Activated T-cell treated with anti-CD3 and anti-CD28 coated beads for 24 hours (primary cell): Measurements from ENCODE around the gene NCEH1.
"Not testable (repeated sequence)": the region's sequence is repeated elsewhere in the genome, so short reads cannot be mapped to it uniquely, and the experiment has no call there.

Experiments
- DNase-seq: peaks from one replicate; pipeline ENCODE4 v3.0.0-alpha.2; 2020; ENCODE audit warnings: low read depth

The NCEH1 gene

DNA sequence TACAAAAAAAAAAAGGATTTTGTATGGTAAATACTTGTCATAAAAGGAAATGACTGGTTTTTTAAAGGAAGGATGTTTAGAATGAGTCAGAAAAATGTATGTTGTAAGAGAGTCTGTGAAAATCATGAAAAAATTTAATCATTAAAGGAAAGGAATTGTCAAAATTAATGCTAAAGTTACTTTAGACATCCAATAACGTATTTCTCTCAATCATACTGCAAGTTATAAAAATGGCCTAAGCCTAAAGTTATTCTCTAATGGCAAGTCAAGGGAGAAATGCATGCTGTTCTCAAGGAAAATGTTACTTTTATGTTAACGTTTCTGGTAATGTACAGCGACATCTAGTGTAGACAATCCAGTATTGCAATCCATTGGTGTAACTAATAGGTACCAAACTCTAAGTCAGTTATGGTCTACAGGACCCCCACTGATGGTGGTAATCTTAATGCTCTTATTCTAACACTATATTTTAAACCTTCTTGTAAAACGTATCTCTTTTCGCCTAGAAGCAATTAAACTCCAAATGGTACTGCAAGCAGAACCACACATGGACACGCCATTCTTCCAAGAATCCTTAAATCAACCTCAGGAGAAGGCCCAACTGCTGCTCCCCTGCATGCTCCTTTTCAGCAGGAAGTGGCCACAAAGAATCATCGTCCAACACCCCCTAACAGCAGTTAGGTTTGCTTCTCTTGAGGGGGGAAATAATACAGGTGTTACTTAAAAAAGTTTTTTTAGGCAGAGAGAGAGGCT lies 35.2 kb downstream of the NCEH1 start:
- no peak for DNase-seq

DNA sequence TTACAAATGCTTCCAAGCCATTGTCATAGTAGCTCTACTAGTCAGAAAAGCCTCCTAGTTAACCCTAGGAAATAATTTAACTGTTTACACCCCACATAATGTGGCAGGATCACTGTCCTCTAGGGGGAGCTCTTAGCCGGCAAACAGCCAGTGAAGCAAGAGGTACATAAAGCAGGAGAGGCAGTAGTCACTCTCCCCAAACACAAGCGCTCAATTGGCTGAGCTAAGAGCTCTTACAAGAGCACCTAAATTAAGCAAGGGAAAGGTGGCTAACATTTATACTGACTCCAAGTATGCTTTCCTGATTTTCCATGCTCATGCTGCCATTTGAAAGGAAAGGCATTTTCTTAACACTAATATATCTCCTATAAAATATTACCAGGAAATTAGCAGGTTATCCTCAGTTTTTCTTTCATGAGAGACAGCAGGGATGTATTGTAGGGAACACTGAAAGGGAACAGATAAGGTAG lies 37.6 kb downstream of the NCEH1 start:
- DNase-seq: peak; percentile 52

DNA sequence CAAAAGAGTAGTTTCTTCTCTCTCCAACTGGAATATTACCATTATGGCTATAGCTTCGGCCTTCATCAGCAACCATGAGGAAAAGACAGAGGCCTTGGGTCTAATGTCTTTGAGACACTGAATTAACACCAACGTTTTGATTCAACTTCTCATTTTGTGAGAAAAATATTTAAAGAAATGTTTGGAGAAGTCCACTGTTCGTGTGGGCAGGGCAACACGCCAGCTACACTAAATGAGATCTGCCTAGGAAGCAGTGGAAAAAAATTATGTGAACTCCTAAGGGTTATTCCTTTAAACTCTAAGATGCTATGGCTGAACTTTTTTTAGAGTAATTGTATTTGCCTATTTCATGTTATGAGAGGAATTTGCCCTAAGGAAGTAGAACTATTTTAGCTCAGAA lies 41.8 kb downstream of the NCEH1 start:
- no peak for DNase-seq

DNA sequence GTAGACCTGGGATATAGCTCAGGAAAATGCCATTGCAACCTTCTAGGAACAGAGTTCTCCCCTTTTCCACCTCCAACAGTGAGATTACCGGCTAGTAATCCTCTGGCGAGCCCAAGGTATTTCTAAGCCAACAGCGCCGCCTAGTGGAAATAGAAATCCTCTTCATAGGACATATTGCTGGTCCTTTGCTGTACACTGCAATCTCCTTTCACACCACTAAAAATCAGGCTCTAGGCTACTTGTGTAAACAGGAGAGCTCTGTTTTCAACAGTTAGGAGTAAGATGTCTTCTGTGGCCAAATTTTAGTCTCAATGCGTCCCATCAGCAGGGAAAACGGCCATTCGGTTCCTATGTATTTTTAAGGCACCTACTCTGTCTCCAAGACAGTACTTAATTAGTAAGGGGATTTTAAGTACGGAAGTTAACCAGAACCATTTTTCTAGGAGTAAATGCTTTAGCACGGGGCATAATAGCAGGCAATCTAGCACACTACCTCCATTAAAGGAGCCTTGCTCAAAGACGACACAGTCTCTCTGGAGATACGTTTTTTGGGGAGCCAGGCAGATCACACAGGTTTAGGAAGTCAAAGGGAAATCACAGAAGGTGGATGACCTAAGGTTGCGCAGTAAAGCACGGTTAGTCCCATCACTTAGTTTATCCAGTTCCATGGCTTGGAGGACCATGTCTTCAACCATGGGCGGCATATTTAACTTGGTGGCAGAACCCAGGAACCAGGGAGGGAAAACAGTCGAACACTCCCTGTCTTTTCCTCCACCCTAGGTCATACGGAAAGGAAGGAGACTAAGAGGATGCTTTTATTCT lies 43.8 kb downstream of the NCEH1 start:
- DNase-seq: peak; percentile 68

DNA sequence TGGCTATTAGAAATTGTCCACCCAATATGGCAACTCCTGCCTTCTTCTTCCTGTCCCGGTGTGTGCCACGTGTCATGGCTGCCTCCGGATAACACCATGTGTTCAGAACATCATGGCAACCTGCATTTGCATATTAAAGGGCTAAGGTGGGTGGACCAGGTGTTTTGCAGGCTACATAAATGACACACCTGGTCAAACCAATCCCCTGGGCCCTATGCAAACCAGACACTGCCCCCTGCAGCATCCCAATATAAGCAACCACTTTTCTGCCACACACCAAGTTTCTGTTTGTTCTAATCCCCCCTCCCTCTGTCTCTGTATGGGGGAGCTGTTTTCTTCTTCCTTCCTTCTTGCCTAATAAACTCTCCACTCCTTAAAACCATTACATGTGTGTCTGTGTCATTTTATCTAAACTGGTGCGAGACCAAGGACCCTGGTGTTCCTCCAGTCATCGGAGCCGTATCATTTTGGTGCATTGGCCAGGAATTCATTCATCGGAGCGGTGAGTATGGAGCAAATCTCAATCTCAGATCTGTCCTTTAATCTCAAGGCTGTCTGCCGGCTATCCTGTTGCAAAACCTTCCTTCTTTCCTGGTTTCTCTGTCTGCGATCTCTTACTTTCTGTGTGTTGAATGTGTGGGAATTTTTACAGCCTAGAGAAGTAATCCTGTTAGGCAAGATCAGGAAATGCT lies 44.5 kb downstream of the NCEH1 start:
- no peak for DNase-seq

DNA sequence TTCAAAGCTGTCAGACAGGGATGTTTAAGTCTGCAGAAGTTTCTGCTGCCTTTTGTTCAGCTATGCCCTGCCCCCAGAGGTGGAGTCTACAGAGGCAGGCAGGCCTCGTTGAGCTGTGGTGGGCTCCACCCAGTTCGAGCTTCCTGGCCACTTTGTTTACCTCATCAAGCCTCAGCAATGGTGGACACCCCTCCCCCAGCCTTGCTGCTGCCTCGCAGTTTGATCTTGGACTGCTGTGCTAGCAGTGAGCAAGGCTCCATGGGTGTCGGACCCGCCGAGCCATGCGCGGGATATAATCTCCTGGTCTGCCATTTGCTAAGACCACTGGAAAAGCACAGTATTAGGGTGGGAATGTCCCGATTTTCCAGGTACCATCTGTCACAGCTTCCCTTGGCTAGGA lies 45.4 kb downstream of the NCEH1 start:
- not testable (repeated sequence) for DNase-seq

DNA sequence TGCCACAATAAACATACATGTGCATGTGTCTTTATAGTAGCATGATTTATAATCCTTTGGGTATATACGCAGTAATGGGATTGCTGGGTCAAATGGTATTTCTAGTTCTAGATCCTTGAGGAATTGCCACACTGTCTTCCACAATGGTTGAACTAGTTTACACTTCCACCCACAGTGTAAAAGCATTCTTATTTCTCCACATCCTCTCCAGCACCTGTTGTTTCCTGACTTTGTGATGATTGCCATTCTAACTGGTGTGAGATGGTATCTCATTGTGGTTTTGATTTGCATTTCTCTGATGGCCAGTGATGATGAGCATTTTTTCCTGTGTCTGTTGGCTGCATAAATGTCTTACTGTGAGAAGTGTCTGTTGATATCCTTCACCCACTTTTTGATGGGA lies 50.4 kb downstream of the NCEH1 start:
- DNase-seq: not testable (repeated sequence)

DNA sequence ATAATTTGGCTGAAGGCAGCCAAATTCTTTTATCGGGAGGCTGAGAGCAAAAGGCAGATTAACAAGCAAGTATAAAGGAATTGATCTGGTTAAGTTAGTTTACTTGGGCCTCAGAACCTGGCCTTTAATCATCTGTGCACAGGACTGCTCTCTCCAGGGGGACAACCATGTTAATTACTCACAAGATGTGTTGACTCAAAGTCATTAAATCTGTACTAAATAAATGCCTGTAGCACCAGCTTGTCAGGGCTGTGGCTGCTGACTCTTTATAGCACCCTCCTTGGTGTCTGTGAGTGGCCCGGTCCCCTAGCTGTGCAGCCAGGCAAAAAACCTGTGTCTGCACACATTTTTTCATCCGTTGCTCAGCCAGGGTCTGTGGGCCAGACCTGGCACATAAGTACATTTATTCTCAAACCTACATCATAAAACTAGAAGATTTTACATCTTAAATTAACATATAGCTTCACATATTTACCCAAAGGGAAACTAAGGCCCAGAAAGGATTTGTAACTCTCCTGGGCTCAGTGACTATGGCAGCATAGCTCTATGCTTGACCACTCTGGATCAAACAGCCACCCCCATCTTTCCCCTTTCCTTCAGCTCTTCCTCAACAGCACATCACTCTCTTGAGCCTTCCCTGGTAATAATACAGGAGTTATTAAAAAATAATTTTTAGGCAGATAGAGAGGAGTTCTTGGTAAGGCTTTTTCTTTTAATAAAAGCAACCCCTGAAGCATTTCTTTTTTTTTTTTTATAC lies 51.4 kb downstream of the NCEH1 start:
- no peak for DNase-seq

DNA sequence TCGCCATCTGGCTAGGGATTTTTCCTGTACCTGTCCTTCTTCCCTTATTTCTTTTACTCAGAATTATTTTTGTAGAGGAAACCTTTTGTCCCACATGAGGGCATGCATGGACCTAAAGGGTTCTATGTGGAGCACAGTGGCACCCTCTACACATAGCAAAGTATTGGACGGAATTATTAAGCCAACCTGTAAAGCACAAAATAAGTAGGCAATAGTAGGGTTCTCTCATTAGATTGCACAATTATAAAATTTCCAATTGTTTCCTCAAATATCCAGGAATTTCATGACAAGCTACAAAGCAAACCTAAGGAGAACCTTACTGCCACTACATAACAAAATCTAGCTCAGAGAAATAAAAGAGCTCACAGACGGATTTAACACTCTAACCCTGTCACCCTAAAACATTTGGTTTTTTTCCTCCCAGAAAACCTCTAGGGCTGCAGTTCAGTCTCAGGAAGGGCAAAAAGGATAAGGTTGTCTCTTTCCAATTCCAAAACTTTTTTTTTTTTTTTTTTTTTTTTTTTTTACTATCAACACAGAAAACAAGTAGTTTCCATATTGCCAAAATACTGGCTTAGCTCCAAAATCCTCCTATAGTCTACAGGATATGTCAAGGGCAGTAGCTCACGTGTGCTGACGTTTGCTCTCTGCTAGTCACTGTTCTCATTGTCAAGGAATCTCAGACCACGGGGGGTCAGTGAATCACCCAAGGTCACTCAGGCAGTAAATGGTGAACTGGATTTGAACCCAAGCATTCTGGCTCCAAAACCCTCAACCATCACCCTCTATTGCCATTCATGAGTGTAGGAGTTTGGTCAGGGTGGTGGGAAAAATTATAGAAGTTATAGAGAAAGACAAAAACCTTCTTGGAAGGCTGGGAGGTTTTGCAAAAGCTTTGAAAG lies 52.3 kb downstream of the NCEH1 start:
- no peak for DNase-seq

DNA sequence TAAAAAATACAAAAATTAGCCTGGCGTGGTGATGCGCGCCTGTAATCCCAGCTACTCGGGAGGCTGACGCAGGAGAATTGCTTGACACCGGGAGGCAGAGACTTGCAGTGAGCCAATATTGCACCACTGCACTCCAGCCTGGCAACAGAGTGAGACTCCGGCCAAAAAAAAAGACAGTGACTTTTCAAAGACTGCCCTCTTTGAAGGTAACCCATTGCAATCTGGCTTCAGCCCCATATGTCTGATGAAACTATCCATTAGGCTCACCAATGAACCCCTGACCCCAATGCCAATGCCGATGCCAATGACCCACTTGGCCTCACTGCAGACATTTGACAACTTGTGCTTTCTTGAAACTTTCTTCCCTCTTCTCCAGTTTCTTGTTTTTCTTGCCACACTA lies 54.3 kb downstream of the NCEH1 start:
- DNase-seq: no peak

DNA sequence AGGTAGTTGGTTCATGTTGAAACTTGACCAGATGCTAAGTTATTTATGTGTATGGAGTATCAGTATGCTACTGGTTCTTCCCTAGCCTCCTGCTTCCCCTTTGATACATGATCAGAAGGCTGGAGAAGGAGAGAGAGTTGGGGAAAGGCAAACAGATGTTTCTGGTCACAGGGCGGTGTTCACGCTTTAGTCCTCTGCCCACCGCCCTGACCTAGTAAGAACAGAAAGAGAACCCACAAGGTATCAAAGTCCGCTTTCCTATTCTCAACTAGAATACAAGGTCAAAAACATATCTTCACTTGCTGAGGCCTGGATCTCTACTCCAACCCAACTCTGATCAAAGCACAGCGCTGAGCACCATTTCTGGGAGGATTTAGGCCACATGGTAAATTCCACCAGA lies 55.5 kb downstream of the NCEH1 start:
- no peak for DNase-seq

DNA sequence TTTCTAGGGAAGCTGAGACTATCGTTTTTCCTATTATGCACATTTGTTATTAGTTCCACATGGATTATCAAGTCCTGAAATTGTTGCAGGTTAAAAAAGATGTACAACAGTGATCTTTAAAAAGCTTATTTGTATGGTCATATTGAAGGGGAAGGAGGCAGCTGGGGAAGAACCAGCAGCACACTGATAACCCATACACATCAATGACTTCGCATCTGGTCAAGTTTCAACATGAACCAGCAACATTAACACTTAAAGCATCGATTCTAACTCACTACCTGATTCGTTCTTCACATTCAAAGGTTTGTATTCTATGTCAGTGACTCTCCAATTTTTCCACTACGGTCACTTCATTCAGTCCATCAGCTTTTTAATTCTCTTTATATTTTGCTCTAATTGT lies 56.4 kb downstream of the NCEH1 start:
- DNase-seq: no peak

DNA sequence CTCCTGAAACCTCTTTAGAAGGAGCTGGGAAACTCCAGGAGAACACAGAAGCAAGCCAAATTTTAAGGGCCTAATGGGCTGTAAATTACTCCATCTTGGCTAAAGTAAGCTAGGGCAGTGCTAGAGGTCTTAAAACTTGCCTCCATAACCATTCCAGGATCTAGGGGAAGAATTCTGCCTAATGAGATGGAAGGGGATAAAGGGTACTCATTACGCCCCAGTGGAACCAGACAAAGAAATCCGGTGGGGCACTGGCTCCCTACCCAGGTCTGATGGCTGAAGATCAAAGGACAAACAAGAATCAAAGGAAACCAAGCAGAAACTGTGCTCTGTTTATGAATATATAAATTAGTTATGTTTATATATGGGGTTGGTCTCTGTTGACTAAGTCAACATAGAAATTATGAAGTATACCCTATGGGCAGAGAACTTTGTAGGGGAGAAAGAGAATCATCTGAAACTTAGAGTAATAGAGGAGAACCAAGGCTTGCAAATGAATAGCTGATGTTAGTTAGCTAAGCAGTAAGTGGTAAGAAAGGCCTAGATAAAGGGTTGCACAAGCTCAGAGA lies 57.8 kb downstream of the NCEH1 start:
- no peak for DNase-seq

DNA sequence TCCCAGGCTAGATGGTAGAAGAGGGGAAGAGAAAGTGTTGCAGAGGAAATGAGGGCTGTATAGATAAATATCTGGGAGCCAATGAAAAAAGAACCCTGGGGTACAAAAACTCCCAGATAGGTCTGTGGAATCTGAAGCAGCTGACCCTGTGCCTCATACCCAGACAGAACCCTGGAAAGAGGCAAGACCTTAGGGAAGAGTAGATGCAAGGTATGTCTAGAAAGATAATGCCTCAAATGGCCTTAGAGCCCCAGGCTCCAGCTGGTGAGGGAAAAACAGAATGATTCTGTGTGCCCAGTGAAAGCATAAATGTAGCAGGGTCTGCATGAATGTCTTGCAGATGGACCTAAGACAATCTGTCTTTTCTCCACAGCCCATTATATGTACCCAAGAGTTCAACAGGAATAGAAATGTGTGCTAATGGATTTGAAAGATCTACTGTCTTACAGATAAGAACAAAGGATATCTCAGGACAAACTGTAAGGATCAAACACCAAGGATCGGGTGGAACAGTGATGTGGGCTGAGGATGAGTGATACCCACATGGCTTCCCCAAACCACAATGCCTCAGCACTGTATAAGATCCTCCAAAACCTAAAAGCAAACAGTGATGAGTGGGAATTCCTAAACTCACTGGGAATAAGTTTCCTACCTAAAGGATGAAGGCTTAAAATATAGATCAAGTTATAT lies 58.8 kb downstream of the NCEH1 start:
- no peak for DNase-seq

DNA sequence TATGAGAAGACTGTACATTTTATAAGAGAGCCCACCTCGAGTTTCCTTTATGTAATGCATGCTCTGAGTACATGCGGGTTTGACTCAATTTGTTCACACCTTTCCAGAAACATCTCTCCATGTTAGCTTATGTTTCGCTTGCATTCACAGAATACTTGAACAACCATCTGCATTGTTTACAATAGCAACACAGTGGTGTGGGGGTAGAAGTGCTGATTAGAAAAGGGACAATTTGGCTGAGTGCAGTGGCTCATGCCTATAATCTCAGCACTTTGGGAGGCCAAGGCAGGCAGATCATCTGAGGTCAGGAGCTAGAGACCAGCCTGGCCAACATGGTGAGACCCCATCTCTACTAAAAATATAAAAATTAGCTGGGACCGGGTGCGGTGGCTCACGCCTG lies 60.9 kb downstream of the NCEH1 start:
- no peak for DNase-seq

DNA sequence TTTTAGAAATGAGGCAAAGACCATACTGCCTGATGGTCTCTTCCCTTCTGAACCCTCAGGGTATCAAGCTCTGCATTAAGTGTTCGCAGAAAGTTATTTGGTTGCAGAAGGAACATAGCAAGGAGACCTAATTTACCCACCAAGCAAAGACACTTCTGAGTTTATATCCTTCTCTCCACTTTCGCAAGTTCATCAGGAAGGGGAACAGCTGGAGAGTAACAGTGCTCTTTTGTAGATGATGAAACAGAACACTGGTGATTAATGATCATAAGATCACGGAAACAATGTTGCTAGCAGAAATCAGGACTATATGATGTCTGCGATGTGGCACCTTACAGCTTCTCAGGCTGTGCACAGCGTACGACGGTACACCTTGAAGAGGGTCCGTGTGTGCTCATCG lies 62.1 kb downstream of the NCEH1 start:
- no peak for DNase-seq

DNA sequence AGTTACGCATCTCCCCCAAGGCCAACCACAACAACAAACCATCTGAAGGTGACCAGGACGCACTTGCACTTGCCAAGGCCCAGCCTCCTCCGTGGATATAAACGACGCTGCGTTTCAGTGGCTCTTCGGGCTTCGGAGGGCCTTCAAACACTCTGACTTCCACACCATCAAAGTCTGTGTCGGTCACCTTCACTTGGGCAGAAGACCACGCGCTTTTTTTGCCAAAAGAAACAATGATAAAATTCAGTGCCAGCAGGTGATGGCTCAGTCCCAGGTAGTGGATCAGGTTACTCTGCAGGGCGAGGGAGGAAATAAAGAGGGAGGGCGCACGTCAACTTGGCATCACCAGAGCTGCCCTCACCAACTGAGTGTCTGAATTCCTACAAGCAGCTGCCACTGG lies 63.0 kb downstream of the NCEH1 start:
- DNase-seq: no peak

DNA sequence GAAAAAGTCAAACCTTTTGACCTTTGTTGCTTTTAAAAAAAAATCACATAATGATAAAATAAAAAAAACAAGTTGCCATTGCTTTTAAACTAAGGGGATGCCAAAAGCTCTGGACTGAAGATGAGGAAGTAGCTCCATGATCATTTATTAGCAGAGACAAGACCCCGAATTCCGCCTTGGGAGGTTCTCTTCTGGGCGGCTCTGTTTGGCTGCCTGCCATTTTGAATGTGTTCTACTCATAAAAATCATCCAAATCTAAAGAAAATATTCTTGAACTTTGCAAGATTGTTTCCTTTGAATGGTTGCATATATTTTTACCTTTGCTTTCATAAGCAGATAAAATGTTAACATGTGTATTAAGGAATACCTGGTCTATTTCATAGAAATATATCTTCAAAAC lies 63.8 kb downstream of the NCEH1 start:
- no peak for DNase-seq

DNA sequence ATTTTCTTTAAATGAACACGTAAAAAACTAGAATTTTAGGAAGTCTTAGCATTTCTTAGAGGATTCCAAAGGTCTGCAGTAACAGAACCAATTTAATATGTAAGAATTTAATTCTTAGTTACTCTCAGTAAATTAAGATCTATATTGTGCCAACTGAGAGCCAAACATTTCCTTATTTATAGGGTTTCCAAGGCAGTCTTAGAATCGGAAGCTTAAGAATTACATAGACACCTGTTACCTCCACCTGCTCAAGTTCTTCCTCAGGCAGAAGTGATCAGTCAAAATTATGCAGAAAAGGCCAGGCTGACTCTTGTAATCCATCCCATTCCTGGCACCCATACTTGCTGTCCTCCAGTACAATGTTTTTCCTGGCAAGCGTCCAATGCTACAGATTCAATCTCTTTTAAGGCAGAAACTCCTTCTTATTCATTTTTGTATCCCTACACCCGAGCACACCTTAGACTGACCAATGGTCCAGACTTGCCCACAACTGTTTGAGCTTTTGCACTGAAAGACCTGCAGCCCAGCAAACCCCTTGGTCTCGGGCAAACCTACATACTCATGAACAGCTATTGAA lies 64.3 kb downstream of the NCEH1 start:
- no peak for DNase-seq

DNA sequence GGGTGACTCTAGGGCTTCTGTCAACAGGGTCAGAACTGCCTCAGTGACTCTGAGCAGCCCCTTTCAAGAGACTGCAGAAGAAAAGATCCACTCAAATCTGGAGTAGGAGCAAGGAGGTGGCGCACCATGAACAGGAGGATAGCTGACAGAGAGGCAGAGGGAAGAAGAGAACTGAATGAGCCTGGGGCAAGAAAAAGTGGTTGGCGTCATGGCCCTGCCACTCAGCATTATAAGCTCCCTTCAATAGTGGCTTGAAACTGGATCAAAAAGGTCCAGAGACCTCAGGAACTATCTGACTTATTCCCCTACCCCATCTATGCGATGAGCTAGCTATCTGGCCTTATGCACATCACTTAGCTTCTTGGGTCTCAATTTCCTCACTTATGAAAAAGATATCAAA lies 66.6 kb downstream of the NCEH1 start:
- DNase-seq: no peak
